NCI-H1092 treated with DMSO at 0.1 percent for 48 hours (cell line): ENCODE results near the gene EGFR.

Experiments
- DNase-seq: peaks from one replicate; lab custom pipeline; 2025; lab: John Stamatoyannopoulos, UW

EGFR gene

DNA sequence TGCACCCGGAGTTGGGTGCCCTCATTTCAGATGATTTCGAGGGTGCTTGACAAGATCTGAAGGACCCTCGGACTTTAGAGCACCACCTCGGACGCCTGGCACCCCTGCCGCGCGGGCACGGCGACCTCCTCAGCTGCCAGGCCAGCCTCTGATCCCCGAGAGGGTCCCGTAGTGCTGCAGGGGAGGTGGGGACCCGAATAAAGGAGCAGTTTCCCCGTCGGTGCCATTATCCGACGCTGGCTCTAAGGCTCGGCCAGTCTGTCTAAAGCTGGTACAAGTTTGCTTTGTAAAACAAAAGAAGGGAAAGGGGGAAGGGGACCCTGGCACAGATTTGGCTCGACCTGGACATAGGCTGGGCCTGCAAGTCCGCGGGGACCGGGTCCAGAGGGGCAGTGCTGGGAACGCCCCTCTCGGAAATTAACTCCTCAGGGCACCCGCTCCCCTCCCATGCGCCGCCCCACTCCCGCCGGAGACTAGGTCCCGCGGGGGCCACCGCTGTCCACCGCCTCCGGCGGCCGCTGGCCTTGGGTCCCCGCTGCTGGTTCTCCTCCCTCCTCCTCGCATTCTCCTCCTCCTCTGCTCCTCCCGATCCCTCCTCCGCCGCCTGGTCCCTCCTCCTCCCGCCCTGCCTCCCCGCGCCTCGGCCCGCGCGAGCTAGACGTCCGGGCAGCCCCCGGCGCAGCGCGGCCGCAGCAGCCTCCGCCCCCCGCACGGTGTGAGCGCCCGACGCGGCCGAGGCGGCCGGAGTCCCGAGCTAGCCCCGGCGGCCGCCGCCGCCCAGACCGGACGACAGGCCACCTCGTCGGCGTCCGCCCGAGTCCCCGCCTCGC is at the start of gene EGFR:
TSS of gene EGFR (plus strand) at position 657 of the 830 bp plus-strand sequence. CDS start 261 bp downstream, outside the sequence.
- peak; percentile 16 for DNase-seq

DNA sequence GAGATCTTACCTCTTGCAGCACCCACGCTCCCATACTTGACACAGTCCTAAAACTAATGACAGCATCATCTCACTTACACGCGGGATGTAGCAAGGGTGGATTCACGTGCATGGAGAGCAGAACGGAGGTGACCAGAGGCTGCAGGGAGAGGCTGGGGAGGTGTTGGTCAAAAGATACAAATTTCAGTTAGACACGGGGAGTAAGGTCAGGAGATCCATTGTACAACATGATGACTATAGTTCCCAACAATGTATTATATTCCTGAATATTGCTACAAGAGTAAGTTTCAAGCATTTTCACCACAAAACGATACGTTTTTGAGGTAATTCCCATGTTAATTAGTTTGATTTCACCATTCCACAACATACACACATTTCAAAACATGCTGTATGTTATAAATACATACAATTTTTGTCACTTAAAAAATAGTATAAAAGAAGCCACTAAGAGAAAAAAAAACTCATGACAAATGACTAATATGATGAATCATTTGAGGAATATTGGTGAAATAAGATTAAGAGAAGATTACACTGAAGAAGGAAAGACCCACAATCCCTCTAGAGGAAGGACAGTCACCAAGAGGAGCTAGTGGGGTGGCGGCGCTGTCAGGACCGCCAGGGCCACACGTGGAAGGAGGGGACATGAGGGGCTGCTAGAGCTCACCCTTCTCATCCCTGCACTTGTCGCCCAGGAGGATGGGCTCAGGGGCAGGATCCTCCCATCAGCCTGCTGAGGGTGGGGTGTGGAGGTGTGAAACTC is 49.4 kb upstream of the EGFR start:
- DNase-seq: no peak

DNA sequence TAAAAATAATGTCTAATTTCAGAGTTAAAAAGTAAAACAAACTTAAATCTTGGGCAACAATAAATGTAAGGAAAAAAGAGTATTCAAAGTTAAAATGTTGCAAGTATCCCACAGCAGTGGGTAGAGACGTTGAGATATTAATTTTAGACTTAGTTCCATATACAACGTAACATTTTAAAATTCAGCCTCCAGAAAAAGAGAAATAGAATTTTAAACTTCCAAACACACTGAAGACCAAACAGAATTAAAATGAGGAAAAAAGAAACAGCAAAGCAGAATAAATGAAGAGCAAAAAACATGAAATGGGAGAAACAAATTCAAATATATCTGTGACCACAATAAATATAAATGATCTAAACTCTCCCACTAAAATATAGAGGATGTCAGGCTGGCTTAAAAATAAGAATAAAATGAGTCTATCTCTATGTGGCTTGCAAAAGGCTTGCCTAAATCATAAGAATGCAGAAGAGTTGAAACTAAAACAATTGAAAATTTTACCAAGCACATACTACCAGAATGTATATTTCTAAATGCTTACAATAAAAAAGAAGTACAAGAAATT is 46.0 kb upstream of the EGFR start:
- DNase-seq: no peak

DNA sequence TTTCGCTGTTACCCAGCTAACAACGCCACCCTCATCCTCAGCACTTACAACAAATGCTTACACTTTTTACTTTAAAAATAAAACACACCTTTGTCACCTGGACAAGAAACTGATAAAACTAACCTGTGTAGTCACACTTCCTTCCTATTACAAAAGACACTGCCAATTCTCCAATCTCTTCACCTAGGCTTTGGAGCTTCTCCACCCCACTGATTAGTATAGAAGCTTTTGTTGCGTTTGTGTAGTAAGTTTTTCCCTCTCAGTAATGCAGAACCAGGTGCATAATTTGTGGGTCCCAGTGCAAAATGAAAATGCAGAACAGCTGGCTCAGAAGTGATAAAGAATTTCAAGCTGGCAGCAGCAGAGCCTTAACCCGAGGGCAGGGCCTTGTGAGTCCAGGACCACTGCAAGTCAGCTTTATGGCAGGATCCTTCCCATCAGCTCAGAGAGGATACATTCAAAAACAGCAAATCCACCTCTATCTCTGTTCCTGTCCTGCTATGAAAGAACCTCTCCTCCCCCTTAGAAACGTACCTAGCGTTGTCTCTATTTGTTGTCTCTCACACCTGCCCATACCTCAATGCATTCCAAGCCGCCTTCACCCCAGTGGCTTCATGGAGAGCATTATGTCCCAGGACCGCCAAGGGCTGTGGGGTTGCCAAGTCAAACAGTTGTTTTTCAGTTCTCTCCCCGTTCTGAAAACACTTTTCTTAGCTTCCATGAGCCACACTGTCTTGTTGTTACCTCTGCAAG is 40.3 kb upstream of the EGFR start:
- DNase-seq: no peak

DNA sequence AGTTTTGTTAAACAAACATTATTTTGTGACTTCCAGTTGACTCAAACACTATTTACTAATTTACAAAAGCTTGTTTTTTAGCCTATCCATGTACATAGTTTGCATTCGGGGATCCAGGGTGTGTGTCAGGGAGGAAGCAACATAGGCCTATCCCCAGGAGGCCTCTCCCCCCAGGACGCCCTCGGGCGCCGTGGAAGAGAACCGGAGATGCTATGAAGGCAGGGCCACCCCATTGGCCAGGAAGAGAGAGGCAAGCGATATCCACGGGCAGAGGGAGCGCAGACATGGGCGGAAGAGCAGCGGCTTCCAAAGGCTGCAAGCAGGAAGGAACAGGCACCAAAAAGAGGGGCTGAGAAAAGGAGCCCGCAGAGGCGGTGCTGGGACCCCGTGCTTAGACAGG is 38.3 kb upstream of the EGFR start:
- no peak for DNase-seq

DNA sequence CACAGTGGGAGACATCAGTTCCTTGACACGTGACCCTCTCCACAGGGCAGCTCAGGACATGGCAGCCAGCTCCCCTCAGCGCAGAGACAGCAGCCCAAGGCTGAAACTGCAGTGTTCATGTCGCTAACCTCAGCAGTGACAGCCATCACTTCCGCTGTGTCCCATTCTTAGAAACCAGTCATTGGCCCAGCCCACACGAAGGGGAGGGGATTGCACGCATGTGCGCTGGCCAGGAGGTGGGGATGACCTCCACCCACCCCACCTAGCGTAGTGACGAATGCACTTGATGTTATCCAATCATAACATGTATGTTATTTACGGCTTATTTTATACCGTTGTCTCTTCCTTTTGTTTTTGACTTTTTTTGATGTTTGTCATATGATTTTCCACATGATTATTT is 36.9 kb upstream of the EGFR start:
- DNase-seq: no peak

DNA sequence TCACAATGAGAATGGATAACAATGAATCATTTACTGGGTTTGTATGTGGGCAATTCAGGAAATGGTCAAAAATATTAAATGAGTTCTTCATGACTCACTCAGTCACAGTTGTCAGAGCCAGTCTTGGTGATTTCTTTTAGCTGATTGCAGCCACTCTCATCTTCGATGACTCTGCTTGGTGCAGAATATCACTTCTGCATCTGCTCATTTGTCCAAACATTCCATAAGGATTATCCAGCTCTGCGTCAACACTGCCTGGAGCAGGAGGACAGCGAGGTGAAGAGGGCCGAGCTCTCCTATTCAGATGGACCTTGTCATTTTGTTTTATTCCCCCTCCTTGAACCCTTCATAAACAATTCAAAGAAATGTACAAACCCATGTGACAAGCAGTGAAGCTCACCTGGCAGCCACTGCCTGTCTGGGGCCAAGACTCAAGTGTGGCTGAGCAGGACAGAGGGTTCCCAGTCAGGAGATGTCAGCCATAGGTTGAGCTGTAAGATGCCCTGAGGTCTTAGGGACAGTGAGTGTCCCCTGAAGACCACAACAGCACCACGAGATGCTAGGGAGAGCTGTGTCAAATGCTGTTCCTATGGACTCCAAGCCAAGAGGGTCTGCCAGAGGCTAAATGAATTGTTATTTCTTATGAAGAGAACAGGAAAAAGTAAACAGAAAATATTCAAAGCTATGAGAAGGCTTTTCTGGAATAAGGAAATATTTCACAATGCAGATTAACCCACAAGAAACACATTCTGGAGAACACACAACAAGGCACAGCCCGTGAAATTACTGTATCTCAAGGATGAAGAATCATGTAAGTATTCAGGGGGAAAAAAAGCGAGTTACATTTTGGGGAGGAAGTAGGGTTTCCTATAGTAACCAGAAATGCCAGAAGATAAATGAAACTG is 33.1 kb upstream of the EGFR start:
- DNase-seq: no peak

DNA sequence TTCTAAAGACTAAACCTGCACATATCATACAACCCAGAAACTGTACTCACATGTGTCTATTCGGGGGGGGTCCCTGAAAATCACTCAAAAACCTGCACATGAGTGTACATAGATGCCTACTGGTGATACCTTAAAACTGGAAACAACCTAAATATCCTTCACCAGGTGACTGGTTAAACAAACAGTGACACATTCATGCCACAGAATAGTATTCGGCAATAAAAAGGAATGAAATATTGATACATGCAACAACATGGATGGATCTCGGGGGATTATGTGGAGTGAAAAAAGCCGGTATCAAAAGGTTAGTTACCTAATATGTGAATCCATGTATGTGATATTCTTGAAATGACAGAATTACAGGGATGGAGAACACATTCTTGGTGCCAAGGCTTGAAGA is 32.1 kb upstream of the EGFR start:
- DNase-seq: no peak

DNA sequence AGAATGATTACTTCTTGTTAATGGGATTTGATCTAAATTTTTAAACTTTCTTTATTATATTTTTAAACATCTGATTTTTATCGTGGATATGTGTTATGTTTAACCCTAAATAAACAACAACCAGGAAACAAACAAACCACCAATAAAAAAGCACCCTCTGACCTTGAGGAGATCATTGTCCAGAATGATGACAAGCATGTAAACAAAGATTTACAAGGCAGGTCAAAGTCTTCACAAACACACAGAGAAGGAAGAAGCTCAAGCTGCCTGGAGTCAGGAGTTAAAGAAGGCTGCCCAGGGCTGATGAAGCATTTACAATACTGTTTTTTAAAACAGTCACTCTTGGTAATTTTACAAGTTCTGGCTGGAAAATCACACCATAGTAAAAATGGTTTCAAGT is 31.0 kb upstream of the EGFR start:
- DNase-seq: no peak

DNA sequence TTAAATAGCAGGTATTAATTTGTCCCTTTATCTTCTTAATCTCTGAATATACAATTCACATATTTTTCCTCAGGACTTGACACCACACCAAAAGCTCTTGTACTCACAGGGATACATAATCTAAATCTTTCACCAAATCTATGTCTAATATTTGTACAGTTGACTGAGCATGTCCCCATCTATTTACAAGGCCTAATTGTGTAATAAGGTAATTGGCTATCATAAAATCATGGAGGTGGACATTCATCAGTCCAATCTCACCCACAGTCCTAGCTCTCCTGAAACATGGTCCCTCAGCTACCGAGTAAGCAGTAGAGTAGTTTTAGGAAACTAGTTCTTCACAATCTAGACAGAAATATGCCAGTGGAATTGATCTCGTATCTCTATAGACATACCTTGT is 30.3 kb upstream of the EGFR start:
- DNase-seq: no peak

DNA sequence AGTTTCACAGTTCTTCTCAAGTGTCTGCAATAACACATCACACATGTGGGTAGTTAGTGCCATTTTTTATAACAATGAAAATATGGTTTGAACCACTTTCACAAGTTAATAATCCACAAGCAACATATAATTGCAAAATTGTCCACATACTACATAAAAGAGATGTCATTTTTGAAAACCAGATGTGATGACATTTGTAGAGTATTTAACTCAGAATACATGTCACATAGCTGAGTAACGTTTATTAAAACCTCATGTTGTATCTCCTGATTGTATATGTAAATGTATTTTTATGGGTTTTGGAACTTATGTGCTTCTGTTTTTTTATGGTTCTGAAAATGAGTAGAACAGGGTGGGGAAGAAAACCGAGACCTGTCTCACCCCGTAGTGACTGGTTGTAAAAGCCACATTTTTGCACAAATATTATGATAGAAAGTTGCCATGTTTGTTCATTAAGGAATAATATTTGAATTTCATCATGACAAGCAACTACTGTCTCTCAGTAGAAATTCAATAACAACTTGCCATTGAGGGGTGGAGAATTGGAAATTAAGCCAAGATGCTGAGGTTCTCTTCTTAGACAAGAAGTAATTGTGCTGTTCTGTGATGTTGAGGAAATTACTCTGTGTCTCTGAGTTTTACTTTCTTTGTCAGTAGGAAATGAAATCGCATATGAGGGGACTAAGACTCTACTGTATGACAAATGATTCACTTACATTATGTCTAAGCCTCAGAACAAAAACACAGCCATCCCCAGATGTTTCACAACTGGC is 29.2 kb upstream of the EGFR start:
- DNase-seq: no peak

DNA sequence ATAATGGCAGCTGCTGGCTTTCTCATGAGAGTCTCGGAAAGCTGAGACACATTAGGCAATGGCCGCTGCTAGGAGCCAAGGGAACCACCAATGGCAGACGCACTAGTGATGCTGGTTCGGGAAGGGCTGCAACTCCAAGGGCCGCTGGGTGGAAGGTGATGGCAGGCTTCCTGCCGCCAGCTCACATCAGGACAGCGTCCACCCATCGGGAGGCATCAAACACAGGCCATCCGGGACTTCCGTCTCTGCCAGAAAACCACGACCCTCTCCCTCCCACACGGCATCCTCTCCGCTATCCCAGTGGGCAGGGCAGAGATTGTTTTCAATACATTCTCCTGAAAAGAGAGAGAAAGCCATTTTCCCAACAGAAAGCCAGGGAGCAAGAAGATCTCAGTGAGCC is 27.5 kb upstream of the EGFR start:
- no peak for DNase-seq

DNA sequence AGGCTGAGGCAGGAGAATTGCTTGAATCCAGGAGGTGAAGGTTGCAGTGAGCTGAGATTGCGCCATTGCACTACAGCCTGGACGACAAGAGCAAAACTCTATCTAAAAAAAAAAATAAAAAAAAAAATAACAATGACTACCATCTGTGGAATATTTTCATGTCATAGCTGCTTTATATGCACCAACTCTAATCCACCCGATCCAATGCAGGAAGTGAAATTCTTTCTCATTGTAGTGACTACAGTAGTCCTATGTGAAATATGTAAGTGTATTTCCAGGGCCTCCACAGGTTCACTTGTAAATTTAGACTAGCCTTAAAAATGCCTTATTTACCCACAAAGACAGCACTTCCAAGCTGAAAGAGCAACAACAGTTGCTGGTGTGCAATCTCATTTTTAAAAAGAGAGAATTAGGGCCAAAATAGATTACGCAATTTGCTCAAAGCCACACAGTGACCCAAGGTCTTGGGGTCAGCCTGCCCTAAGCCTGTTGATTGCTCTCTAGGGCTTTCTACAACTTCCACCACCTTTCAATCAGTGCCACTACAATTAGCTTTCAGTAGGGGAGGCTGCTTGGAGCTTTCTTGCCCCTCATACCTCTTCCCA is 25.8 kb upstream of the EGFR start:
- no peak for DNase-seq

DNA sequence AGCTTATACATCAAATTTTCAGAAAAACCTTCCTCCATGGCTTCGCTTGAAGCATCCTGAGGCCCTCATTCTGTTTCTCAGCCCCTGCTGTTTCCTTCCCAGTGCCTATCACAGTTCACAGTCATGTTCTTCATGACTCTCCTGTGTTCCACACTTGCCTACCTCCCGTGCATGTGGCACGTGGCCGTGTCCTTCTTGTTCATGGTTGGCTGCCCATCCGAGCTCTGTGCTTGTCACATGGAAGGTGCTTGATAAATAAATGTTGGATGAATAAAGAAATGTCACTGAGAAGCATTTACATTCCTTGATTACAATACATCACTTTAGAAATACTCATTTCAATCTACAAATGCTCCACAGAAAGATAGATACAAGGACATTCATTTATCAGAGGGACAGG is 23.7 kb upstream of the EGFR start:
- no peak for DNase-seq

DNA sequence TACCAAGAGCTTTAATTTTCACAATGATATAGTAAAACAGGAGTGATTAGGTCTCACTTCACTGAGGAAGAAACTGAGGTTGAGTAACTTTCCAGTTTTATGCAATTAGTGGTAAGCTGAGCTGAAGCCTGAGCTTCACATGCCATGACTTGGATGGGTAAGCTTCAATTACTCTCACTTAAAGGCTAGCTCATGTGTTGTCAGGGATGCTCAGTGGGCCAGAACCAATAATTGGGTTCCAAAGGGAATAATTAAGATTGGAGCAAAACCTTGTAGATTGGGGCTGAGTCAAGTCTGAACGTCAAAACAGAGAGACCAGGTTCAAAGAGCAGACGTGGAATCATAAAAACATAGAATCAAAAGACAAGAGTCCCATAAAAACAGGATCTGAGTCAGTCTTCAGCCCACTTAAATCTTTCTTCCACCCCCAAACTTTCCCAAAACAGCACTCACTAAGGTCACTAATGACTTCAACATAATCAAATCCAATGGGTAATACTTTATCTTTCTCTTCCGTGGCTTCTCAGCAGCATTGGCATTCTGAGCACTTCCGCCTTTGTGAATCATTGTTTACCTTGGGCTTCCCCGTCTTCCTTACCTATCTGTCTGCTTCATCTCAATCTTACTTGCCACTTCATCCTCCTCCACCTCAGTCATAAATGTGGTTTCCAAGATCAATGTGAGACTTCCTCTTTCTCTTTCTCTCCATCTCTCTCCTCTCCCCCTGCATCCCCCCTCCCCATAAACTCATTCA is 23.0 kb upstream of the EGFR start:
- DNase-seq: no peak

DNA sequence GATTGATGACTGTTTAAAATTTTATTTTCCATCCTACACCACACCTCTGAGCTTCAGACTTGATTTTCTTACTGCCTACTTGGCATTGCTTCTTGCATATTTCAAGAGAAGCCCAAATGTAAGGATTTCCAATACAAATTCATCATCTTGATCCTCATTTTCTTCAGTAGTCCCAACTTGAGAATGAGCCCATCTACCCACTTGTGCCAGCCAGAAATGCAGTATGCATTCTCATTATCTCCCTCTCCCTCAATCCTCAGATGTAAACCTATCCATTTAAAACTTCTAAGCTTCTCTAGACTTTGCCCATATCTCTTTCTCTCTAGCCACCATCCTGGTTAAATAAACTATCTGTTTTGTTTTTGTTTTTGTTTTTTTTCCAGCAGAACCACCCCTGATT is 22.4 kb upstream of the EGFR start:
- no peak for DNase-seq

DNA sequence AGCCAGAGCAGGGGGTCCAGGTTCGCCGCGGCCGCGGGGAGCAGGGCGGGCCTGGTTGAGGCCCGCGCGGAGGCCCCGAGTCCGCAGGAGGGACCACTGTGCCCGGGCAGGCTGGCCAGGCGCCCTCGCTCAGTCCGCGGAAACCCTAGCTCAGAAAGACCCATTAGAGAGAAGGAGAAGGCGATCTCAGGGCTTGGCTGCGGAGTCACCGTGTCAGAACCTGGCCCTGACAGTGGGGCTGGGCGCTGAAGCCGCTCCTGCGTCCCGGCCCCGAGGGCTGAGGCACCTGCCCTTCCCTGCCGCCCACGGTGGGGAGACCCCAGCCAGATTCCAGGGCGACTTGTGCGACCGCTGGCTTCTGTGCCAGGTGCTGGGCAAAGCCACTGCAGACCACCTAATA is 14.2 kb upstream of the EGFR start:
- DNase-seq: no peak

DNA sequence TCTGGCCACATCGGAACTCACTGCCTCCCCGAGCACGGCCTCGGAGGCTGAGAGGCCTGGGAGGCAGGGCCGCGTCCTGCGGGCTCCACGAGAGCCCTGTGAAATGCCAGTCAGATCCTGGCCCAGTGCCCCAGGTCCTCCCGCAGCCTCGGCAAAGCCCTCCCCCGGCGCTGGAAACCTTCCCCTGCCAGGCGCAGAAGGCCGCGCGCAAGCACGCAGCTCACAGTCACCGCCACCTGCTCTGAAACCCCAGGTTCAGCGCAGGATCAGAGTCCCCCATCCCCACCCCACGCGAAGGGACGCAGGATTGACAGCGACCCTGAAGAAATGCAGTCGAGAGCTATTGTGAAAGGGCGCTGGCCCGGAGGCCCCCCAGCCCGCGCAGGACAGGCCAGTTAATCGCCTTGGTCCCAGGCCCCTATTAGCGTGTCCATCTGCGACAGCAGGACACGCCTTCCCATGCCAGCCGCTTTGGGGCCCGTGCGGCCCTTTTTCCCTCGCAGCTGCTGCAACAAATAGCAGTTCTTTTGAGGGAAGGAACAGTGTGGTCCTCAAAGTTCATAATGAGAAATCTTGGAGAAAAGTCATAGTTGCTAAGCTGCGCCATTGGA is 13.5 kb upstream of the EGFR start:
- DNase-seq: no peak

DNA sequence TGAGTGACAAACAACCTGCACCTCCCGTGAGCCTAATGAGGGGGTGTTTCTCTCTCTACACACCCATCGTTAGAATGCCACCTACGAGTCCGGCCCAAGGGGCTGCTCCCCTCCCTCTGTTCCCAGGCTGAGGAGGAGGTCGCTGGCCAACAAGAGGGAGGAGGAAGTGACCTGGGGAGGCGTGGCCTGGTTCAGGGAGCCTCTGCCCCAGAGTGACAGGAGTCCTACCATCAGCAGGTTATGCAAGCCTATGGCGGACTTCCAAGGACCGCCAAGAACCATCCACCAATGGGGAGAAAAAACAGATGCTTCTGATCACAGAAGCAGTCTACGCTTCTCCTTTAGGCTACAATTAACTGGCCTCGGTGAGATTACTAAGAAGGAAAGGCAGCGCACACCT is 12.3 kb upstream of the EGFR start:
- no peak for DNase-seq
